BJ (cell line): Measurements from ENCODE around the gene GPR17. TPM values are rescaled to one million over a fixed set of nuclear protein-coding genes. Genes with fewer than 3 reads are reported as not detected.

Source experiments
- CTCF ChIA-PET: fragments of 350-600 bp; formaldehyde crosslinking; extraction: SDS; loops from one replicate; lab custom pipeline; 2021; ENCODE audit warnings: antibody characterized with exemption, inconsistent platforms; lab: Yijun Ruan, JAX
- POLR2A ChIA-PET: fragments of 300-600 bp; sonication (Branson Sonifier 250); formaldehyde crosslinking; extraction: SDS; loops from one replicate; lab custom pipeline; 2021; ENCODE audit warnings: antibody characterized with exemption; lab: Charles Lee
- DNase-seq: peaks from one replicate; pipeline ENCODE4 v3.0.0-alpha.2; 2011; ENCODE audit warnings: low read depth
- H3K27me3 ChIP-seq: 2 replicates; pipeline ENCODE4 v1.6.0; 2011; ENCODE audit warnings: low read length; ENCODE audit not compliant: control insufficient read depth, insufficient read depth
- H3K36me3 ChIP-seq: 2 replicates; pipeline ENCODE4 v1.5.1; 2011; ENCODE audit warnings: low read length; ENCODE audit not compliant: control insufficient read depth, insufficient read depth
- H3K4me3 ChIP-seq: 2 replicates; pipeline ENCODE4 v1.5.1; 2011; ENCODE audit warnings: low read depth, mild to moderate bottlenecking, control low read depth, low read length
- polyA plus RNA-seq: library from polyadenylated mRNA; depleted of rRNA; stranded (reverse); fragments of >200 nt; gene quantifications from 2 replicates; pipeline ENCODE4 v1.2.3, GENCODE V29; 2011
- TF ChIP-seq, protein P1 (sequence below): IDR thresholded peaks from 2 replicates; pipeline ENCODE4 v1.5.1; 2011; ENCODE audit warnings: low read depth, mild to moderate bottlenecking, control low read depth, inconsistent platforms, low read length, moderate library complexity; ENCODE audit not compliant: insufficient read depth

The GPR17 gene
- polyA plus RNA-seq, 1 experiment = not detected

DNA sequence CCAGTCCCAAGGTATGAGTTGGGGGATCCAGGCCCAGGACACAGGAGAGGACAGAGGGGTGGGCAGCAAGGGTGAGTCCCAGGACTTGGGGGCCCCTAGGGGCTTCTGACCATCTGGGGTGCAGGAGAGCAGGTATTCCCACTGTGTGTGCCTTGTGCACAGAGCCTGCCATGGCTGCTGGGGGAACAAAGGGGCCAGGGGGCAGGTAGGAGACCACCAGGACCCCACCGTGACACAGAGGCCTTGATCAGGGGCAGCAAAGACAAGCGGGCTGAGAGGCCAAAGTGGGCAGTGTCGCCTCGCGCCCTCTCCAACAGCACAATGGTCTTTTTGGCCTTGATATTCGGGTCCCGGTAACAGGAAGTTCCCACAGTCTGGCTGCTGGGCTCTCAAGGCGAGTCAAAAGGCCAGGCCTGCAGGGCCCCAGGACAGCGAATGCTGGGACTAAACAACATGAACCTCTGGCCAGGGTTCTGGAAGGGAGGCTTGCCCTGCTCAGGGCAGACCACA, 12.3 kb upstream of the GPR17 start:
- ChIA-PET POLR2A (no interaction called here), CTCF (no interaction called here)
- no peak for DNase-seq
- Histone ChIP-seq H3K36me3 (peaks cover 1% of the 10 kb centered on the region), H3K4me3 (no peak overlapping the region), H3K27me3 (no peaks in the 10 kb centered on the region)
- TF ChIP-seq, protein P1, sequence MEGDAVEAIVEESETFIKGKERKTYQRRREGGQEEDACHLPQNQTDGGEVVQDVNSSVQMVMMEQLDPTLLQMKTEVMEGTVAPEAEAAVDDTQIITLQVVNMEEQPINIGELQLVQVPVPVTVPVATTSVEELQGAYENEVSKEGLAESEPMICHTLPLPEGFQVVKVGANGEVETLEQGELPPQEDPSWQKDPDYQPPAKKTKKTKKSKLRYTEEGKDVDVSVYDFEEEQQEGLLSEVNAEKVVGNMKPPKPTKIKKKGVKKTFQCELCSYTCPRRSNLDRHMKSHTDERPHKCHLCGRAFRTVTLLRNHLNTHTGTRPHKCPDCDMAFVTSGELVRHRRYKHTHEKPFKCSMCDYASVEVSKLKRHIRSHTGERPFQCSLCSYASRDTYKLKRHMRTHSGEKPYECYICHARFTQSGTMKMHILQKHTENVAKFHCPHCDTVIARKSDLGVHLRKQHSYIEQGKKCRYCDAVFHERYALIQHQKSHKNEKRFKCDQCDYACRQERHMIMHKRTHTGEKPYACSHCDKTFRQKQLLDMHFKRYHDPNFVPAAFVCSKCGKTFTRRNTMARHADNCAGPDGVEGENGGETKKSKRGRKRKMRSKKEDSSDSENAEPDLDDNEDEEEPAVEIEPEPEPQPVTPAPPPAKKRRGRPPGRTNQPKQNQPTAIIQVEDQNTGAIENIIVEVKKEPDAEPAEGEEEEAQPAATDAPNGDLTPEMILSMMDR = no peak

DNA sequence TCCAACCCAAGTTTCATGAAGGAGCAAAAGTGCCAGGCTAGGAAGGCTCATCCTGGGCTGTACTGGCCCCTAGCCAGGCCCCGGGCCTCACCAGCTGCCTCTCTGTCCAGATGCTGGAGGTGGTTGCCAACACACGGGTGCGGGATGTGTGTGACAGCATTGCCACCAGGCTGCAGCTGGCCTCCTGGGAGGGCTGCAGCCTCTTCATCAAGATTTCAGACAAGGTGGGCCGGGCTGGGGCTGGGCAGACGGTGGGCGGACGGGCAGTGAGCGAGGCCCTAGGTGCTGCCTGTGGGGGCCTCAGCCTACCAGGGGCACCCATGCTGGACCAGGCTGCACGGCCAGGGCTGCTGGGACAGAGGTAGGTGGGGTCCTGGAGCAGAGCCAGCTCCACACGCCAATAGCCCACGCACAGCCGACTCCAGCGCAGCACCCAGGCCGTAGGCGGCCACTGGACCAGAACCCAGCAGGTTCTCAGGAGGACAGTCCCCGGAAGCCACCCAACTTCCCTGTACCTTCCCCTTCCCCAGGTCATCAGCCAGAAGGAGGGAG, 11.8 kb upstream of the GPR17 start:
- ChIA-PET CTCF (no interaction called here), POLR2A (no interaction called here)
- TF ChIP-seq, protein P1 = no peak
- H3K4me3 ChIP-seq = no peak overlapping the region
- no peaks in the 10 kb centered on the region for H3K27me3 ChIP-seq
- DNase-seq = no peak
- peaks cover 5% of the 10 kb centered on the region for H3K36me3 ChIP-seq

DNA sequence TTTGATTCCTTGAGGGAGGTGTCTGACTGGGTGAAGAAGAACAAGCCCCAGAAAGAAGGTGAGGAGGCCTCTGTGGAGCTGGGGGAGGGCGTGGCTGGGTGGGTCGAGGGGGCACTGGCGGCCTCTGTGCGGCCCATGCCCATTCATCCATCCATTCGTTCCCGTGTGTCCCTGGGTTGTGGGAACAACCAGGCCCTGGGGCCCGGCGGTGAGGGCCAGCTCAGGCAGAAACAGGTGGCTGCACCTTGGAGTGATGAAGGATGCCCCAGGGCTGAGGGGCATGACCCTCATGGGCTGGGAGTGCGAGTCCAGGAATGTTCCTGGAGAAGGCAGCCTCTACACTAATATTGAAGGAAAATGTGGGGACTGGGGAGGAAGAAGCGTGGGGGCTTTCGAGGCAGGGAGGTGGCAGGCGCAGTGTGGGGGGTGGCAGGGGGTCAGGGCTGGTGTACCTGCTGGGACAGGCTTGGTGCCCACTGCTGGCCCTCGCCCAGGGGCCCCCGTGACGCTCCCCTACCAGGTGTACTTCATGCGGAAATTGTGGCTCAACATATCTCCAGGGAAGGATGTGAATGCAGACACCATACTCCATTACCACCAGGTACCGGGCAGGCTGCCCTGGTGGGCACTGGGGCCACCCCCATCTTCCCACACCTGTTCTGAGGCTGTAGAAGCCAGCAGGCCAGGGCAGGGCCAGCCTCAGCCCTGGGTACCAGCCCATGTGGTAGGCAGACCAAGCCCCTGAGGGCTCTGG, 11.2 kb upstream of the GPR17 start:
- POLR2A ChIA-PET = no interaction called here
- peaks cover 7% of the 10 kb centered on the region for H3K36me3 ChIP-seq
- CTCF ChIA-PET = no interaction called here
- DNase-seq = no peak
- H3K27me3 ChIP-seq = no peaks in the 10 kb centered on the region
- TF ChIP-seq, protein P1 = no peak
- no peak overlapping the region for H3K4me3 ChIP-seq

DNA sequence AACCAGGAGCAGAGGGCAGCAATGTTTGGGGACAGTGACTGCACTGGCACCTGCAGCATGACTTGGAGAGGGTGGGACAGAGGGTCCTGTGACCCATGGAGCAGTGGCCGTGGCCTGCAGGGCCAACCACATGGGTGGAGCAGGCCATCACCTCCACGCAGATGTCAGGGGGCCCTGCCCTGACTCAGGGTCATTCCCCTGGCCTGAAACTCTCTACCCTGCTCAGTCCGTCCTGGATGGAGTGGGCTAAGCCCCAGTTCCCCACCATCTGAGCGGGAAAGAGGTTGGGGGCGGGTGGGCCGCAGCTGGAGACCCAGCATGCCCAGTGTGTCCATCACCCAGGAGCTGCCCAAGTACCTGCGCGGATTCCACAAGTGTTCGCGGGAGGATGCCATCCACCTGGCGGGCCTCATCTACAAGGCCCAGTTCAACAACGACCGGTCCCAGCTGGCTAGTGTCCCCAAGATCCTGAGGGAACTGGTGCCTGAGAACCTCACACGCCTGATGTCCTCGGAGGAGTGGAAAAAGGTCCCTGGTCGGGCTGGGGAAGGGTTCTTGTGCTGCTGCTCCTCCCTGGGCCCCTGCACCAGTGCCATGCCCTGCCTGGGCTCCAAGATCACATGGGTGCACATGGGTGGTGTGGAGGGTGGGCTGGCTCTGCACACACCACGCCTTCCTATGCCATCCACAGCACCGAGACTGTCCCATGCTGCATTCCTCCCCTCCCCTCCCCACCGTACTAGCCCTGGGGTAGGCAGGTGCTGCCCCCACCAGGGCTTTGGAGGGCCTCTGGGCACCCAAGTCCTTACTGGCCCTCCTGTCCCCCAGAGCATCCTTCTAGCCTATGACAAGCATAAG, 10.3 kb upstream of the GPR17 start:
- no peak for DNase-seq
- H3K4me3 ChIP-seq = no peak overlapping the region
- ChIA-PET POLR2A (no interaction called here), CTCF (interaction anchor here (0.6 to 6.5 kb wide), 3 partner anchors 8 to 17 kb away, joined by 3 to 32 read pairs (median 4); no protein-coding TSS in a partner anchor)
- peaks cover 7% of the 10 kb centered on the region for H3K36me3 ChIP-seq
- TF ChIP-seq, protein P1 = no peak
- no peaks in the 10 kb centered on the region for H3K27me3 ChIP-seq
